AG10803 (cell line): ENCODE data around the gene ISLR.

Experiments
- DNase-seq: peaks from one replicate; pipeline ENCODE4 v3.0.0; 2010; ENCODE audit warnings: low read depth
- H3K4me3 ChIP-seq: 2 replicates; pipeline ENCODE4 v1.5.1; 2011; ENCODE audit warnings: mild to moderate bottlenecking, low read length, control low read depth
- CTCF ChIP-seq: conservative IDR thresholded peaks from 2 replicates; pipeline ENCODE4 v1.5.1; 2011; ENCODE audit warnings: mild to moderate bottlenecking, low read length, control low read depth, inconsistent platforms

Gene ISLR

GRCh38 chr15:74215958-74216357 is 42.4 kb downstream of the ISLR start:
- no peak for TF ChIP-seq CTCF
- no peak for DNase-seq
- no peak overlapping the region for H3K4me3 ChIP-seq

GRCh38 chr15:74216949-74217348 is 43.4 kb downstream of the ISLR start:
- no peak for TF ChIP-seq CTCF
- H3K4me3 ChIP-seq: no peak overlapping the region
- no peak for DNase-seq

GRCh38 chr15:74217907-74218885 is 44.7 kb downstream of the ISLR start:
- H3K4me3 ChIP-seq: no peak overlapping the region
- TF ChIP-seq CTCF: no peak
- no peak for DNase-seq

- no peak overlapping the region for H3K4me3 ChIP-seq
- no peak for DNase-seq
- TF ChIP-seq CTCF: no peak
Observed at GRCh38 chr15:74220475-74221248, 47.2 kb downstream of the ISLR start.

GRCh38 chr15:74221399-74222239 is 48.1 kb downstream of the ISLR start:
- H3K4me3 ChIP-seq: no peak overlapping the region
- no peak for TF ChIP-seq CTCF
- no peak for DNase-seq

GRCh38 chr15:74222240-74223119 is 49.0 kb downstream of the ISLR start:
- no peak overlapping the region for H3K4me3 ChIP-seq
- no peak for TF ChIP-seq CTCF
- no peak for DNase-seq
